Measurements from ENCODE around the gene NGFR.

NGFR gene

GRCh38 chr17:49469831-49470810 is 25.0 kb upstream of the NGFR start:
- DNase-seq (ENCODE audit: low spot score) (no peak), FAIRE-seq (no peak)

DNA sequence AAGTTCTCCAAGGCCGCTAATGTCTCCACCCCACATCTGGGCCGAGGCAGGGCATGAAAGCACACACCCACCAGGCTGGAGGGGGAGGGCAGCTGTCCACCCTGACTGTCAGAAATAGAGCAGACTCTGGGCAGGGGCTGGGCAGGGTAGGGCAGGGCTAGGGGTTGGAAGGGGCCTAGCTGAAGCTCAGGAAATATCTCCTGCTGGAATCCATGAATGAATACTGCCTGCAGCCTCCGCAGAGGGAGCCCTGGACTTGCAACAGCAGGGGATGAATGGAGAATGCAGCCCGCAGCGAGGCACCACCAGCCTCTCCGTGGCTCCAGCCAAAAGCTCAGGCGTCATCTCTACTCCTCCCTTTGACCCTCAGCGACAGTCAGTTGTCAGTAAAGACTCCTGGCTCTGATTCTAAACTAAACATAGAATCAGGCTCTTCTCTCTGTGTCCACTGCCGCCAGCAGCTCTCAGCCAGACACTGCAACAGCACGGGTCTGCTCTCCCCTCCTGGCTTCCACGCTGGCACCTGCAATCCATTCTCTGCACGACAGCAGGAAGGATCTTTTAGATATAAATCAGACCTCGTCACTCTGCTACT is 23.9 kb upstream of the NGFR start:
- DNase-seq (ENCODE audit: low spot score) (no peak), FAIRE-seq (no peak)

- no peak for DNase-seq (ENCODE audit: low spot score)
- no peak for FAIRE-seq
Observed at GRCh38 chr17:49471769-49472168, 23.3 kb upstream of the NGFR start.

GRCh38 chr17:49472527-49472926 is 22.6 kb upstream of the NGFR start:
- DNase-seq (ENCODE audit: low spot score) (no peak), FAIRE-seq (no peak)

GRCh38 chr17:49473900-49474751 is 21.0 kb upstream of the NGFR start:
- DNase-seq (ENCODE audit: low spot score): no peak
- FAIRE-seq: peak; percentile 56

GRCh38 chr17:49477709-49478108 is 17.4 kb upstream of the NGFR start:
- FAIRE-seq (no peak), DNase-seq (ENCODE audit: low spot score) (no peak)

DNA sequence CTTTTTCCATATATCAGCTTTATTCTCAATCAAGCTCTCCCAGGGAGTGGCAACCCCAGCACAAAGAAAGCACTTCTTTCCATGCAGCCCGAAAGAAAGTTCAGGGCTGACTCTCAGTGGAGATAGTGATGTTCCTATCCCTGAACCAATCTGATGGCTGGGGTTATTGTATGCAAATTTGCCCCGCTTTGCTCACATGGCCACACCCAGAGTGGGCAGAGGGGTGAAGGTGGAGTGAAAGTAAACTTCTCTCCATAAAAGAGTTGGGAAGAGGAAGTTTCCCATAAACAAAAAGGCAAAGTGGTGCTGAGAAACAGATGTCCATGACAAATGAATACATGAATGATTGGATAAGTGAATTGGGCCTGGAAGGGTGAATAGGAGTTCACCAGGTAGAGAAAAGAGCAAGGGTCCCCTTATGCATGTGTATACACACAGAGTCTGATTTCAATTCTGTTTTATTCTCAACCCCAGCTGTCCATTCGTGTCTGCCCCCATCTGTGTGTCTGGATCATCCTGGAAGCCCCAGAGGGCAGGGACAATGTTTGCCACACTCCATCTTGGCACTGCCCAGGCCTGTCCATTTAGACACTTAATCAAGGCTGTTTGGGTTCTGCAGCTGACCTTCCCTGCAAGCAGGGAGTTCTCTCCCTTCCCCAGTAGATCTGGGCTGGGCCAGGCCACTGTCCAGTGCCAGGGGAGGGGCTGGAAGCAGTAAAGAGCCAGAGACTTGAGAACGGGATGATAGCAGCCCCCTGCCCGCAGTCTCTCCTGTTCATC is 14.1 kb upstream of the NGFR start:
- DNase-seq (ENCODE audit: low spot score) (no peak), FAIRE-seq (no peak)

GRCh38 chr17:49482144-49482817 is 12.8 kb upstream of the NGFR start:
- FAIRE-seq: no peak

GRCh38 chr17:49483599-49484509 is 11.2 kb upstream of the NGFR start:
- DNase-seq (ENCODE audit: low spot score) (no peak), FAIRE-seq (no peak)

More at GRCh38 chr17:49482144-49482817, 12.8 kb upstream of the NGFR start:
- no peak for DNase-seq (ENCODE audit: low spot score)

- DNase-seq (ENCODE audit: low spot score) (no peak), FAIRE-seq (no peak)
Observed at GRCh38 chr17:49484588-49484987, 10.5 kb upstream of the NGFR start.

DNA sequence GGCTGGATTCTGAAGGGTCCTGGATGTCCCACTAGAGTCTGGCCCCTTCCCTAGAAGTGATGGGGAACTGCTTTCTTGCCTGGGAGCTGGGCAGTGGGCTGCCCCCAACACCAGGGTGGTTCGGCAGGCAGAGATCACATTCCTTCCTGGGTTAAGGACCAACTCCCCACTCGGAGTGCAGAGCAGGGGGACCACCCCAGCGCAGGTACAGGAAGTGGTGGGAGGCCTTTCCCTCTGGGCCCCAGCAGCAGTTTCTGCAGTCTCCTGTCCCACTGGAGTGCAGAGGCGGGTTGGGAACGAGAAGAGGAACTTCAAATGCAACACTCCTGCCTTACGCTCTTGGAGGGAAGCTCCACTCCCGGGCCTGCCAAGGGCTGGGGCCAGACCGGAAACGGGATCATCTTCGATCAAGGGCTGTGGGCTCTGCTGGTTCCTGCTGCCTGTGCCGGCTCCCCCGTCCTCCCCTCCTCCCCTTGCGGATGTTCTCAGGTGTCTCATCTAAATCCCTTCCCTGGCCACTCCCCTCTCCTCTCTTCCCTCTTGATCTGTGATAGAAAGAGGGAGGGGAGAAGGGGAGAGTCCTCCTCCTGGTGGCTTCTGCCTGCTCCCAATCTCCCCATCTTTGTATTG is 9.0 kb upstream of the NGFR start:
- no peak for FAIRE-seq

GRCh38 chr17:49487183-49487582 is 7.9 kb upstream of the NGFR start:
- no peak for FAIRE-seq

More for the DNA sequence above, 9.0 kb upstream of the NGFR start:
- no peak for DNase-seq (ENCODE audit: low spot score)

GRCh38 chr17:49488612-49489011 is 6.5 kb upstream of the NGFR start:
- no peak for FAIRE-seq

More at GRCh38 chr17:49487183-49487582, 7.9 kb upstream of the NGFR start:
- no peak for DNase-seq (ENCODE audit: low spot score)

GRCh38 chr17:49489348-49489747 is 5.7 kb upstream of the NGFR start:
- no peak for FAIRE-seq
- DNase-seq (ENCODE audit: low spot score): no peak

More at GRCh38 chr17:49488612-49489011, 6.5 kb upstream of the NGFR start:
- DNase-seq (ENCODE audit: low spot score): no peak

- no peak for FAIRE-seq
Observed at GRCh38 chr17:49490276-49490675, 4.8 kb upstream of the NGFR start.

DNA sequence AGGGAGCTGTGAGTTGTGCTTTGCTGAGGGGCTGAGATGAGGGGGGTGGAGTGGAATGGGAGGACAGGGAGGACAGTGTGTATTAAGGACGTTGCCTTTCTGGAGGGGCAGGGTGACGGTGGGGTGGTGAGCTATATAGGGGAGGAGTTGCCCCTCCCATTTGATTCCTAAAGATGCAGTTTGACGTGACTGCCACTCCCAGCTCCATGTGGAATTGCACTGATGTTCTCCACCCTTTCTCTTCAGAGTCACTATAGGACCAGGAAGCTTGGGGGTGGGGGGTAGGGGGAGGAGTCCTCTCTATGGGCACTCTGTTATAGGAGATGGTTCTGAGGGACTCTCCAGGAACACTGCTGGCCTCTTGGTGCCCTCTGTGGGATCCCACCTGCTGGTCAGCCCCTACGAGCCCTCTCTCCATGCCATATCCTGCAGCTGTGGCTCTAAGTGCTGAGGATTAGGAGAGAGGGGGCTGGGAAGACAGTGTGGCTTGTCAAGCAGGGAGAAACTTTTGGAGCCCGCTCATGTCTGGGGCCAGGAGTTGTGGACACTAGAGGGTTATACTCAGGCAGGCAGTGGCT is 3.8 kb upstream of the NGFR start:
- no peak for DNase-seq (ENCODE audit: low spot score)
- FAIRE-seq: no peak

More at GRCh38 chr17:49490276-49490675, 4.8 kb upstream of the NGFR start:
- no peak for DNase-seq (ENCODE audit: low spot score)

- no peak for FAIRE-seq
- DNase-seq (ENCODE audit: low spot score): no peak
Observed at GRCh38 chr17:49494399-49494985, 601 bp upstream of the NGFR start.

DNA sequence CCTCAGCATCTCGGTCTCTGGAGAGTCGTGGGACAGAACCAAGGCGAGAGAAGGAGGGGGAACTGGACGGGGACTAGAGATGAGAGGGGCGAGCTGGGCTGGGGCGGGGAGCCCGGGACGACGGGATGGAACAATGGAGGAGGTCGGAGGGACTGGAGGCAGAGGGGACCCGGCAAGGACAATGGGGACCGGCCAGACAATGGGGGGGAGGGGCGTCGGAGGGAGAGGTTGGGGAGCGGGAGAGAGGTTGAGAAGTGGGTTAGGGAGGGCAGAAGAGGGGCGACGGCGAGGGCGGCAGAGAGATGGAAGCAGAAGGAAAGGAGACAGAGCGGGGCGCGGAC is 719 bp downstream of the NGFR start:
- no peak for DNase-seq (ENCODE audit: low spot score)
- no peak for FAIRE-seq
